Tibial nerve (tissue), 4 donors: ENCODE data around the gene NF2. TPM values are rescaled to one million over a fixed set of nuclear protein-coding genes. Genes with fewer than 3 reads are reported as not detected.

ENCODE experiments used
- DNase-seq, 2 donors: peaks; one replicate each; pipeline ENCODE4 v3.0.0-alpha.2; 2019; ENCODE audit warnings: low spot score in 2 of 2
- H3K27ac ChIP-seq, 4 donors: fragments of 200-600 bp; sonication (generic) in 3 of 4; one replicate each; pipeline ENCODE4 v1.5.1; 2017 to 2019; ENCODE audit warnings: mild to moderate bottlenecking in 1 of 4
- H3K27me3 ChIP-seq, 2 donors: fragments of 200-600 bp; sonication (generic) in 1 of 2; one replicate each; pipeline versions ENCODE4 v1.5.1 to v1.6.0; 2017 to 2019
- H3K36me3 ChIP-seq, 3 donors: fragments of 200-600 bp; sonication (generic); one replicate each; pipeline ENCODE4 v1.5.1; 2018 to 2019
- H3K4me1 ChIP-seq, 4 donors: fragments of 200-600 bp; sonication (generic) in 3 of 4; one replicate each; pipeline ENCODE4 v1.5.1; 2017 to 2019
- H3K4me3 ChIP-seq, 4 donors: fragments of 200-600 bp; sonication (generic) in 3 of 4; one replicate each; pipeline ENCODE4 v1.5.1; 2017 to 2019; ENCODE audit warnings: mild to moderate bottlenecking in 1 of 4, moderate library complexity in 1 of 4
- H3K9me3 ChIP-seq, 4 donors: fragments of 200-600 bp; sonication (generic) in 3 of 4; one replicate each; pipeline ENCODE4 v1.5.1; 2017 to 2019
- EP300 ChIP-seq, 2 donors: sonication (generic); formaldehyde crosslinking; IDR thresholded peaks; one replicate each; pipeline ENCODE4 v1.6.1; 2017; ENCODE audit warnings: antibody characterized with exemption in 2 of 2, mild to moderate bottlenecking in 1 of 2
- POLR2A ChIP-seq, 2 donors: fragments of 450-650 bp; IDR thresholded peaks; one replicate each; pipeline ENCODE4 v1.6.1; 2017; ENCODE audit warnings: antibody characterized with exemption in 2 of 2, mild to moderate bottlenecking in 2 of 2, moderate library complexity in 2 of 2
- WGBS, 2 donors: methylation state at CpG; one replicate each; pipeline ENCODE4 v1.1.5; 2018; 5-methylcytosine and 5-hydroxymethylcytosine counted together
- total RNA-seq, 4 donors: library from RNA; depleted of rRNA; stranded (reverse); fragments of >200 nt; gene quantifications; one replicate each; pipeline ENCODE4 v1.1.0, GENCODE V29; 2016
- TF ChIP-seq, protein P1 (sequence below), 5 experiments: fragments of 200-600 bp in 3 of 5; fragments of 450-650 bp in 2 of 5; sonication (generic) in 3 of 5; IDR thresholded peaks; one replicate each; pipeline ENCODE4 v1.5.1; 2016 to 2019; ENCODE audit warnings: antibody characterized with exemption in 5 of 5, mild to moderate bottlenecking in 3 of 5, moderate library complexity in 2 of 5

Gene NF2
- total RNA-seq, 4 donors from 2014 or later: 24.9 to 39.0 (median 28.8) TPM

DNA sequence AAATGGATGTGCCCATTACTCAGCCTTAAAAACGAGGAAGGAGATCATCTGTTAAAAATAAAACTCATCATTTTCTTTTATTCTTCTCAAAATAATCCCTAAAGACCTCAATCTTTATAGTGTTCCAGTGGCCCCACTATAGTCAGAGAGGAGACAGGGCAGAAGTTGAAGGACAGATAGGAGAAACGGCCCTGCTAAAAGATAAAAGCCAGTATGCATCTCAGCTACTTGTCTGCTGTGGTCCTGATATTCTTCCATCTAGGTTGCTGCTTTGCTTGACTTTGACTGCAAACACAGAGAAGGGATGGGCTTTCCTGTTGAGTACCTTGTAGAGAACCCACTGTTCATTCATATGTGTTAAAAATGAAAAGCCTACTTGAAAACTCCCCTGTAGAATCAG lies 31.4 kb downstream of the NF2 start:
- peaks cover 0 to 9% (median 0%) of the 10 kb centered on the region in 4 donors for H3K4me1 ChIP-seq
- no peak for DNase-seq
- TF ChIP-seq, protein P1, sequence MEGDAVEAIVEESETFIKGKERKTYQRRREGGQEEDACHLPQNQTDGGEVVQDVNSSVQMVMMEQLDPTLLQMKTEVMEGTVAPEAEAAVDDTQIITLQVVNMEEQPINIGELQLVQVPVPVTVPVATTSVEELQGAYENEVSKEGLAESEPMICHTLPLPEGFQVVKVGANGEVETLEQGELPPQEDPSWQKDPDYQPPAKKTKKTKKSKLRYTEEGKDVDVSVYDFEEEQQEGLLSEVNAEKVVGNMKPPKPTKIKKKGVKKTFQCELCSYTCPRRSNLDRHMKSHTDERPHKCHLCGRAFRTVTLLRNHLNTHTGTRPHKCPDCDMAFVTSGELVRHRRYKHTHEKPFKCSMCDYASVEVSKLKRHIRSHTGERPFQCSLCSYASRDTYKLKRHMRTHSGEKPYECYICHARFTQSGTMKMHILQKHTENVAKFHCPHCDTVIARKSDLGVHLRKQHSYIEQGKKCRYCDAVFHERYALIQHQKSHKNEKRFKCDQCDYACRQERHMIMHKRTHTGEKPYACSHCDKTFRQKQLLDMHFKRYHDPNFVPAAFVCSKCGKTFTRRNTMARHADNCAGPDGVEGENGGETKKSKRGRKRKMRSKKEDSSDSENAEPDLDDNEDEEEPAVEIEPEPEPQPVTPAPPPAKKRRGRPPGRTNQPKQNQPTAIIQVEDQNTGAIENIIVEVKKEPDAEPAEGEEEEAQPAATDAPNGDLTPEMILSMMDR (IDR thresholded peaks at IDR 0.05): no peak
- TF ChIP-seq POLR2A (IDR thresholded peaks at IDR 0.05) (no peak), EP300 (IDR thresholded peaks at IDR 0.05) (no peak)
- H3K27me3 ChIP-seq: no peaks in the 10 kb centered on the region
- H3K36me3 ChIP-seq: peaks cover 0 to 25% (median 0%) of the 10 kb centered on the region in 3 donors
- no peaks in the 10 kb centered on the region for H3K9me3 ChIP-seq
- no peak overlapping the region for H3K4me3 ChIP-seq
- H3K27ac ChIP-seq: no peak overlapping the region
- WGBS, 2 donors: 68 to 80% methylated on average over 2 of the region's 2 CpGs

DNA sequence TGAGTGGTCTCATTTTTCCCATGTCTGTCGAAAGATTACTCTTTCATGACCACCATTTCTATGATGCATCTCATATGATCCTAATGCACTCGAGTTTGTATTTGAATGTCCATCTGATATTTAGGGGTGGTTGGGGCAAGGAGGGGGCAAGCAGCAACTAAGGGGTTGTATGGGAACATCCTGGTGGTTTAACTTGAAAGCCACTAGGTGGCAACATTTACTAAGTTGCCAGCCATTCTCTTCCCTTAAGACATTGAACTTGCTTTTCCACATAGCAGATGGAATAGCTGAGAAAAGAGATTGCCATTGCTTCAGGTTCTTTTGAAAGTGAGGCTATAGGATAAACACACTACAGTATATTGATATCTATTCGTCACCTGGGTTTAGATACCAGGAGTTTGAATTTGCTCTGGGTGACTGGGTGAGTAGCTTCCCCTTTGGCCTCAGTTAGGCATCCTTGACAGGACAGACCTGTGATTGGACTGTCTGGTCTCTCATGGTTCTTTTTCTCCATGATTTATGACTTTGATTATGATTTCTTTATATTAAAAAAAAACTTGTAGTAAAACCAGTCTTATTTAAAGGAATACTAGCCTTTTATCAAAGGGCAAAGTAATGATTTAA lies 32.4 kb downstream of the NF2 start:
- no peak overlapping the region for H3K4me3 ChIP-seq
- 36 to 41% methylated on average over 3 of the region's 3 CpGs for WGBS, 2 donors
- H3K36me3 ChIP-seq: peaks cover 0 to 31% (median 0%) of the 10 kb centered on the region in 3 donors
- no peak for DNase-seq
- H3K27ac ChIP-seq: no peak overlapping the region
- TF ChIP-seq, protein P1 (IDR thresholded peaks at IDR 0.05): peak; percentile 48 to 62 (median 52)
- TF ChIP-seq EP300 (IDR thresholded peaks at IDR 0.05): no peak
- H3K27me3 ChIP-seq: no peaks in the 10 kb centered on the region
- H3K4me1 ChIP-seq: peaks cover 0 to 9% (median 0%) of the 10 kb centered on the region in 4 donors
- no peaks in the 10 kb centered on the region for H3K9me3 ChIP-seq

DNA sequence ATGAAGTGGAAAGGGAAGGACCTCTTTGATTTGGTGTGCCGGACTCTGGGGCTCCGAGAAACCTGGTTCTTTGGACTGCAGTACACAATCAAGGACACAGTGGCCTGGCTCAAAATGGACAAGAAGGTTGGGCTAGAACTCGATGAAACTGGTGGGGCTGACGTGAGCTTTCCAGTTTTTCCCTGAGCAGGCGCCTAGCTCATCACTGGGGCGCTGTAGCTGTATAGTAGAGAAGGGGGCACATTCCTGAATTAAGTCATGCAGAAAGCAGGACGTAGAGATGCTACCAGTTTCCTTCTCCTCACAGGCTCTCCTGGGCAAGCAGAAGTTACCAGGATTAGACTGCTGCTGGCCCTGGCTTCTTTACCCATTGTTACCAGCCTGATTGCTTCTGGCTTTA lies 33.3 kb downstream of the NF2 start:
- Histone ChIP-seq H3K27me3 (no peaks in the 10 kb centered on the region), H3K36me3 (peaks cover 0 to 39% (median 0%) of the 10 kb centered on the region in 3 donors), H3K4me3 (no peak overlapping the region), H3K9me3 (no peaks in the 10 kb centered on the region), H3K27ac (no peak overlapping the region), H3K4me1 (peaks cover 0 to 9% (median 0%) of the 10 kb centered on the region in 4 donors)
- TF ChIP-seq, protein P1 (IDR thresholded peaks at IDR 0.05): no peak
- TF ChIP-seq EP300 (IDR thresholded peaks at IDR 0.05): no peak
- TF ChIP-seq POLR2A (IDR thresholded peaks at IDR 0.05): no peak
- WGBS, 2 donors: 85 to 89% methylated on average over 7 of the region's 7 CpGs
- DNase-seq: no peak

DNA sequence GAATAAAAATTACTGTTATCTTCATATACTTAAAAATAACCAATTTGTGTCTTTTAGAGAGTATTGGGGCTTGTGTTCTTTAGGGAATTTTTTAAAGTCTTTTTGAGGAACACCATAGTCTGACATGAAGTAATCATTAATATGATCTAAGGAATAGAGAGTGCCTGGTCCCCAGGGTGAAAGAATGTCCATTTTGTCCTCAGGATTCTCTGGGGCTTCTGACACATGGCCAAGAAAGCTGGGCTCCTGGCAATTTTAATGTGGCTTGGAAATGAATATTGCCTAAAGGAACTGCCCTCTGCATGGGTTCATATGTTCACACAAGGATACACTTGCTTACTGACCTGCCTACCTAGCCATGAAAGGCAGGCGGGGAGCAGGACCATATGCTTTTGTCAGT lies 33.7 kb downstream of the NF2 start:
- Histone ChIP-seq H3K4me1 (peaks cover 0 to 9% (median 0%) of the 10 kb centered on the region in 4 donors), H3K9me3 (no peaks in the 10 kb centered on the region), H3K36me3 (peaks cover 0 to 43% (median 0%) of the 10 kb centered on the region in 3 donors), H3K4me3 (no peak overlapping the region), H3K27ac (no peak overlapping the region), H3K27me3 (no peaks in the 10 kb centered on the region)
- no peak for TF ChIP-seq EP300 (IDR thresholded peaks at IDR 0.05)
- TF ChIP-seq, protein P1 (IDR thresholded peaks at IDR 0.05): no peak
- TF ChIP-seq POLR2A (IDR thresholded peaks at IDR 0.05): no peak
- DNase-seq: no peak
- 96 to 100% methylated on average over 1 of the region's 1 CpG for WGBS, 2 donors

DNA sequence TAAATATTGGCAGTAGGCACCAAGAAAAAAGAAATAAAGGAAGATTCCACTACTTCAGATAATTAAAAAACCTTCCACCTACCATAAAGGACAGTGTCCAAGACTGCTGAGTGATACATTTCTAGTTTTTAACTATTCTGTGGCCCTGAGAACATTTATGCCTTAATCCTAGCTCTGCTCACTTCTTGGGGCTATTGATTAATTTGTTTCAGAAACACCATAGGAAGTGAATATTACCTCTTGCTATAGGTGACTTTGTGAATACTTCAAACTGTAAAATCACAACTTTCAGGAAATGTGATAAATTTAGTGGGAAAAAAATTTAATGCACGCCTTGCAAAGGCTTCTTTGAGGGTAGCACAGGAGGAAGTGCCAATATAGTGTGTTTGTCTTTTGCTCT lies 35.2 kb downstream of the NF2 start:
- WGBS, 2 donors: 83 to 94% methylated on average over 1 of the region's 1 CpG
- TF ChIP-seq EP300 (IDR thresholded peaks at IDR 0.05): no peak
- no peak for TF ChIP-seq POLR2A (IDR thresholded peaks at IDR 0.05)
- TF ChIP-seq, protein P1 (IDR thresholded peaks at IDR 0.05): no peak
- no peaks in the 10 kb centered on the region for H3K27me3 ChIP-seq
- H3K27ac ChIP-seq: no peak overlapping the region
- peaks cover 0 to 53% (median 0%) of the 10 kb centered on the region in 3 donors for H3K36me3 ChIP-seq
- no peak for DNase-seq
- H3K9me3 ChIP-seq: no peaks in the 10 kb centered on the region
- H3K4me1 ChIP-seq: peaks cover 0 to 7% (median 0%) of the 10 kb centered on the region in 4 donors
- no peak overlapping the region for H3K4me3 ChIP-seq
